HG03045 (cell line): ENCODE measurements around the gene SHISA6.

Experiments used
- ATAC-seq: cut with Tn5 transposase; IDR thresholded peaks from one replicate; pipeline ENCODE4 v1.9.1; 2021; ENCODE audit warnings: mild to moderate bottlenecking, moderate library complexity; ENCODE audit not compliant: unreplicated experiment

SHISA6 gene

GRCh38 chr17:11511696-11512095, 270.7 kb downstream of the SHISA6 start:
- ATAC-seq: no peak

- ATAC-seq: no peak
Measured at GRCh38 chr17:11514565-11514964, 273.6 kb downstream of the SHISA6 start.

- ATAC-seq: no peak
Measured at GRCh38 chr17:11514981-11515680, 274.1 kb downstream of the SHISA6 start.

- no peak for ATAC-seq
Measured at GRCh38 chr17:11515901-11516300, 274.9 kb downstream of the SHISA6 start.

GRCh38 chr17:11535231-11535630, 294.2 kb downstream of the SHISA6 start:
- ATAC-seq: no peak

GRCh38 chr17:11538366-11538765, 297.4 kb downstream of the SHISA6 start:
- no peak for ATAC-seq

GRCh38 chr17:11539637-11540036, 298.6 kb downstream of the SHISA6 start:
- ATAC-seq: no peak

- ATAC-seq: no peak
Measured at GRCh38 chr17:11545002-11545401, 304.0 kb downstream of the SHISA6 start.

GRCh38 chr17:11545696-11546095, 304.7 kb downstream of the SHISA6 start:
- no peak for ATAC-seq

GRCh38 chr17:11547853-11548252, 306.8 kb downstream of the SHISA6 start:
- ATAC-seq: no peak

GRCh38 chr17:11548398-11548797, 307.4 kb downstream of the SHISA6 start:
- ATAC-seq: no peak

- ATAC-seq: no peak
Measured at GRCh38 chr17:11550431-11550830, 309.4 kb downstream of the SHISA6 start.

GRCh38 chr17:11551442-11551841, 310.4 kb downstream of the SHISA6 start:
- ATAC-seq: no peak

- ATAC-seq: no peak
Measured at GRCh38 chr17:11553135-11553534, 312.1 kb downstream of the SHISA6 start.

GRCh38 chr17:11554042-11554441, 313.0 kb downstream of the SHISA6 start:
- ATAC-seq: no peak

GRCh38 chr17:11554542-11554941, 313.5 kb downstream of the SHISA6 start:
- ATAC-seq: no peak

- ATAC-seq: no peak
Measured at GRCh38 chr17:11555530-11555929, 314.5 kb downstream of the SHISA6 start.

GRCh38 chr17:11557727-11558452, 316.9 kb downstream of the SHISA6 start:
- ATAC-seq: no peak

GRCh38 chr17:11558681-11559234, 317.7 kb downstream of the SHISA6 start:
- ATAC-seq: no peak

- ATAC-seq: no peak
Measured at GRCh38 chr17:11559601-11560000, 318.6 kb downstream of the SHISA6 start.

GRCh38 chr17:11561281-11561680, 320.3 kb downstream of the SHISA6 start:
- no peak for ATAC-seq

- ATAC-seq: no peak
Measured at GRCh38 chr17:11561702-11562101, 320.7 kb downstream of the SHISA6 start.
